ENCODE measurements around the gene CRIP3. TPM values are rescaled to one million over a fixed set of nuclear protein-coding genes. Genes with fewer than 3 reads are reported as not detected.

Gene CRIP3
- total RNA-seq, 1 donor from 2014 or later: 0.69 TPM

GRCh38 chr6:43271103-43271815, 37.4 kb downstream of the CRIP3 start:
- H3K4me1 Mint-ChIP-seq (ENCODE audit: low read depth, unreplicated experiment): peaks cover 28% of the 10 kb centered on the region
- TF ChIP-seq CTCF (IDR thresholded peaks at IDR 0.05; ENCODE audit: partially characterized antibody, unreplicated experiment): no peak
- peaks cover 24% of the 10 kb centered on the region for H3K9me3 Mint-ChIP-seq (ENCODE audit: unreplicated experiment)
- no peak overlapping the region for H3K4me3 Mint-ChIP-seq (ENCODE audit: unreplicated experiment)
- no peak for DNase-seq
- peaks cover 26% of the 10 kb centered on the region for H3K27me3 Mint-ChIP-seq (ENCODE audit: unreplicated experiment)
- no peaks in the 10 kb centered on the region for H3K36me3 Mint-ChIP-seq (ENCODE audit: unreplicated experiment)
- H3K27ac Mint-ChIP-seq (ENCODE audit: unreplicated experiment): no peak overlapping the region

- DNase-seq: no peak
- H3K9me3 Mint-ChIP-seq (ENCODE audit: unreplicated experiment): peaks cover 24% of the 10 kb centered on the region
- H3K4me1 Mint-ChIP-seq (ENCODE audit: low read depth, unreplicated experiment): peaks cover 27% of the 10 kb centered on the region
- H3K36me3 Mint-ChIP-seq (ENCODE audit: unreplicated experiment): no peaks in the 10 kb centered on the region
- no peak for TF ChIP-seq CTCF (IDR thresholded peaks at IDR 0.05; ENCODE audit: partially characterized antibody, unreplicated experiment)
- peak overlapping the region; percentile 66 for H3K27ac Mint-ChIP-seq (ENCODE audit: unreplicated experiment)
- H3K4me3 Mint-ChIP-seq (ENCODE audit: unreplicated experiment): no peak overlapping the region
- peaks cover 22% of the 10 kb centered on the region for H3K27me3 Mint-ChIP-seq (ENCODE audit: unreplicated experiment)
These were observed 39.2 kb downstream of the CRIP3 start for GRCh38 chr6:43269273-43270007.

- Mint-ChIP-seq H3K27me3 (ENCODE audit: unreplicated experiment) (peaks cover 19% of the 10 kb centered on the region), H3K9me3 (ENCODE audit: unreplicated experiment) (peaks cover 24% of the 10 kb centered on the region), H3K27ac (ENCODE audit: unreplicated experiment) (peak overlapping the region; percentile 66), H3K4me3 (ENCODE audit: unreplicated experiment) (no peak overlapping the region), H3K4me1 (ENCODE audit: low read depth, unreplicated experiment) (peaks cover 27% of the 10 kb centered on the region), H3K36me3 (ENCODE audit: unreplicated experiment) (no peaks in the 10 kb centered on the region)
- no peak for TF ChIP-seq CTCF (IDR thresholded peaks at IDR 0.05; ENCODE audit: partially characterized antibody, unreplicated experiment)
- DNase-seq: no peak
These were observed 39.8 kb downstream of the CRIP3 start for GRCh38 chr6:43268782-43269272.

- no peak for DNase-seq
- H3K27me3 Mint-ChIP-seq (ENCODE audit: unreplicated experiment): peaks cover 21% of the 10 kb centered on the region
- H3K9me3 Mint-ChIP-seq (ENCODE audit: unreplicated experiment): peaks cover 24% of the 10 kb centered on the region
- no peak overlapping the region for H3K27ac Mint-ChIP-seq (ENCODE audit: unreplicated experiment)
- peak overlapping the region; percentile 30 for H3K4me3 Mint-ChIP-seq (ENCODE audit: unreplicated experiment)
- peaks cover 27% of the 10 kb centered on the region for H3K4me1 Mint-ChIP-seq (ENCODE audit: low read depth, unreplicated experiment)
- no peaks in the 10 kb centered on the region for H3K36me3 Mint-ChIP-seq (ENCODE audit: unreplicated experiment)
- TF ChIP-seq CTCF (IDR thresholded peaks at IDR 0.05; ENCODE audit: partially characterized antibody, unreplicated experiment): no peak
These were observed 40.3 kb downstream of the CRIP3 start for GRCh38 chr6:43268355-43268700.

Measured in glutamatergic neuron (in vitro differentiated cells).